Measurements from ENCODE around the gene LOXL3.
A peak's percentile ranks its signal among the peaks of the same experiment; 100 is the strongest.
"Not testable (repeated sequence)": the region's sequence is repeated elsewhere in the genome, so short reads cannot be mapped to it uniquely, and the experiment has no call there.

The LOXL3 gene

DNA sequence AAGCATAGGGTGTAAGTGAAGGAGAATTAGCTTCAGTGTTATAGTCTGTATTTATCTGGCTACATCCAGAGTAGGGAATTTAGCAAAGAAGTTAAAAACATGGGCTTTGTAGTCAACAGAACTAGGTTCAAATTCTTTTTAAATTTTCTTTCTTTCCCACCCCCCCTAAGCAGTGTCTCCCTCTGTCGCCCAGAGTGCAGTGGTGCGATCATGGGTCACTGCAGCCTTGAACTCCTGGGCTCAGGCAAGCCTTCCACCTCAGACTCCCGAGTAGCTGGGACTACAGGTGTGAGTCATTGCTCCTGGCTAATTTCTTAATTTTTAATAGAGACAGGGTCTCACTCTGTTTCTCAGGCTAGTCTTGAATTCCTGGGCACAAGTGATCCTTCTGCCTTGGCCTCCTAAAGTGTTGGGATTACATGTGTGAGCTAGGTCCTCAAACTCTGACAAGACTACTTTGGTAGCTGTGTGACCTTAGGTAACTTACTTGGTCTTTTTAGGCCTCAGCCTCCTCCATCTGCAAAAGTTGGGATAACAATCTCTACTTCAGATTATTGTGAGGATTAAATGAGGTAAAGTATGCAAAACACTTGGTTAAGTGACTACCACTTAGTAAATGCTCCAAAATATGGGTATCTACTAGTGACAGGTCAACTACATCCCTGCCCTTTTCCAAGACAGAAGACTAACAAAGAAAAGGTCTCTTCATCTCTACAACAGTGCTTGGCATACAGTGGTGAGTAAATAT lies 18.6 kb upstream of the LOXL3 start:
- no peak for DNase-seq

DNA sequence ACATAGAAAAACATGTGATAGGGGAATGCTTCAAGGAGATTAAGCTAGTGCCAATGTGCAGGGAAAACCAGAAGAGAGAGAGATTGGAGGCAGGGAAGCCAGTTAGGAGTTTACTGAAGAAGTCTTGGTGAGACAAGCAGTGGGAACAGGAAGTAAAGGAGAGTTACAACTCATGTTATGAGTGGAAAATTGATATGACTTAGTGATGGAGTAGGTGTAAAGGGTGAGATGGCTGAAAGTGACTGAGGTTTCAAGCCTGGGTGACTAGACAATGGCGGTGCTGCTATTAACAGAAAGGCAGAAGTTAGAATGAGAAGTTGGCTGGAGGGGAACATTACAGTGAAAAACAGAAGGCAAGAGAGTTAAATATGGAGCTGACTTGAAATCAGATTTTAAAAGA lies 17.3 kb upstream of the LOXL3 start:
- DNase-seq: no peak

DNA sequence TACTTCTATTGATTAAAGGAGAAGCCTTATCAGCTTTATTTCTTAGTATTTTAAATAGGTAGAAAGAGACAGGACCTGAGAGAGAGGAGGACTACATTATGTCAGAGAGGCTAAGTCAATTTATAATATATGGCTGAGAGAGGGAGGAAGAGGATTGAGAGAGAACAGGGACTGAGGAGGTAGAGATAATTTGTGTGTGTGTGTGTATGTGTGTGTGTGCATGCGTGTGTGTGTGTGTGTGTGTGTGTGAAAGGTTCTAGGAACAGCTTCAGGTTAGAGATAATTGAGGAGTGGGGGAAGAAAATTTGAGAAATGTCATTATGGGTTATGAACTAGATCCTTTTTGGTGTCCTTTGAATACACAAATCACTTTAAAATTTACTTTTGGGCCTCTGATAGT lies 15.9 kb upstream of the LOXL3 start:
- no peak for DNase-seq

DNA sequence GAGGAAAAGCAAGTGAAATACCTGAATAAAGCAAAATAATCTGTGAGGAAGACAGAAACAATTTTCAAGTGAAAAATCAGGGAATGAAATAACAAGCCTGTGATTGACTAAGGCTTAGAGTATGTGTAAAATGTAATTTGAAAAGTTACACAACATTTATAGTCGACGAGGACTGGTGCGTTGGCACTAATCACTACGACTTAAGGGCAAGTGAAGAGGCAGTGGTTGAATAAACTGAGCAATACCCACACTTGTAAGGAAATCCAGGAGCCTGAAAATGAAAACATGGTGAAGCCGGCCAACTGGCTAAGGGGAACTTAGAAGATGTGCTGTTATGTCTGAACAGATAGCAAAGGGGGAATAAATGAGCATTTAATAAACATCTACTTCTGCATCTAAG lies 14.1 kb upstream of the LOXL3 start:
- DNase-seq: no peak

DNA sequence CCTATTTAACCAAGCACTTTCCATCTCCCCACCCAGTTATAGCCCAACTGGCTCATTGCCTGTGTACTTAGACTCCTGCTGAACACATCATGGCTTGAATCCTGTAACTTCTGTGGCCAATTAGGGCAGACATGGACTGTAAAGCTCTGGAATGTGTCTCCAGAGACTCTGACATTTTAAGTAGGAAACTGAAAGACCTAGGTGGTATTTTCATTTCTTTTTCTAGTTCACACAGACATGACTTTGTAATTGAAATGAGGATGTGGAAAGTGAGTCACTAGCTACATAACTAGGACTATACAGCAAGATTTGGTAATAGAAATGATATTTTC lies 13.0 kb upstream of the LOXL3 start:
- DNase-seq: no peak

DNA sequence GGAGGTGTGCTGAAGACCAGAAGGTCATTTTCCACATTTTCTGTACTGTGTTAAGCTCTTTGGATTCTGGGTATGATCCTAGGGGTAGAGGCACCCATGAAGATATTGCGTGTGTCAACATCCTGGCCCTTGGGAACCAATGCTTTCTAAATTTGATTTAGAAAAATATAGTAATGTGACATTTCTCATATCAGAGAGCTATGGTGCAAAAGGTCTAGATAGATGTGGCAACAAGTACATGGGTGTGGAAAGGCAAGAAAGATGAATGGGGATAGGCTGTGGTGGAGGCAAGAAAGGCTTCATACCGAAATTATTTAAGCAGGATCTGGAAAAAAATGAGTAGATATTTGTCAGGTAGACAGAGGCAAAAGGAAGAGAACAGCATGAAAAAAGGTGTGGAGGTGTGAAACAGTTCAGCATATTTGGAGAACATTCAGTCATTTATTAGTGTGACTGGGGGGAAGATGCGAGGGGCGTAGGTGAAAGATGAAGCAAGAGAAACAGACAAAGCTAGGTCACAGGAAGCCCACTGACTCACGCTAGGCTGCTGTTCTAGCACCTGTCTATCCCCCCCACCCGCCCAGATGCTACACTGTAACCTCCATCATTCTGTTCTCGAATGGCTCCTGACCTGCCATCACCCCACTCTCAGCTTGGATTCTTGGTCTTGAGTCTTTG lies 12.5 kb upstream of the LOXL3 start:
- no peak for DNase-seq

DNA sequence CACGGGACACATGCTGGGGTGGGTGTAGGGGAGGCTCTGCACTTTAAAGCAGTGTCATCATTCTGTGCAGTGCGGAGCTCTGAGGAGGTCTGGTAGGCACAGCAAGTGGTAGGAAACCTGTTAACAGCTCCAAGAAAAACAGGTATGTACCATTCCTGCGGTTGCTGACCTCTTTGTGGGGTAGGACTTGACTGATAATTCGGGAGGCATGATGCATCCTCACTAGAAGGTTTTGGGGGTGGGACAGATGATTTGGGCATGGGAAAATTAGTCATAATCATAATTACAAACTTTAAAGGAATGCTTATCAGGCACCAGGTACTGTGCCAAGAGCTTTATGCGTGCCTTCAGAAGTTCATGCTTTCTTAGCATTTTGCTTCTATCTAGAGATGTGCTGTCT lies 10.5 kb upstream of the LOXL3 start:
- DNase-seq: no peak

DNA sequence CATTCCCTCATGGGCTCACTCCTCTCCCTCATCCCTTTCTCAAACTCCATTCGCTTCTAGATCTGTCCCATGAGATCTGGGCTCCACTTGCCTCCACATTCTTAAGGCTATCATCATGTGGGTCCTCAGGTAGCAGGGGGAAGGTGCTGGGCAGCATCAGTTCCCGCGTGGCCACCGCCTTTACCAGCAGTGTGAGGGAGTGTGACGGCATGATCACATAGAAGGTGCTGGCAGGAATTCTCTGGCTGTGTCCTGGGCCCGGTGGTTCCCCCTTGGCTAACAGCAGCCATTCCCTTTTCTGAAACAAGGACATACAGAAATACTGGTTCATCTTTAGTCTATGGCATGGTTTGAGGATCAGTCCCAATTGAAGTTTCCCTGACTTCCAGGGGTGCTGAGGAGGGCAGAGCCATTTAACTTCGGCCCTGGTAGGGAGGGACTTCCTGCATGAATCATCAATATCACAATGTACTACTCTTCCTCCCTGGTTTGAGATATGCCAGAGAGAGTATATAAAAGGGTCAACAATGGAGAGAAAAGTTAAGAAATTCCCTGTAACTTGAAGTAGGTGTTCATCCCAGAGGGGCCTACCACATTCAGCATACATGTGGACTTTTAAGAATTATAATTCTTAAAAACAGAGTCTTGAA lies 8.5 kb upstream of the LOXL3 start:
- no peak for DNase-seq

DNA sequence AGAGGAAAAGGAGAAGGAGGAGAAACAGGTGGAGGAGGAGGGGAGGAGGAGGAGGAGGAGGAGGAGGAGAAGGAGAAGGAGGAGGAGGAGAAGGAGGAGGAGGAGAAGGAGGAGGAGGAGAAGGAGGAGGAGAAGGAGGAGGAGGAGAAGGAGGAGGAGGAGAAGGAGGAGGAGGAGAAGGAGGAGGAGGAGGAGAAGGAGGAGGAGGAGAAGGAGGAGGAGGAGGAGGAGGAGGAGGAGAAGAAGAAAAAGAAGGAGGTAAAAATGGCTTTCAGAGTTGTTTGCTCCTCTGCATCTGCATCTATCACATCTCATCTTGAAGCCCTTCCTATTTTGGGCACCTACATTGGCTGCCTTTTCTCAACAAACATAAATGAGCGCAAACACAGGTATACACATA lies 7.3 kb upstream of the LOXL3 start:
- DNase-seq: not testable (repeated sequence)

DNA sequence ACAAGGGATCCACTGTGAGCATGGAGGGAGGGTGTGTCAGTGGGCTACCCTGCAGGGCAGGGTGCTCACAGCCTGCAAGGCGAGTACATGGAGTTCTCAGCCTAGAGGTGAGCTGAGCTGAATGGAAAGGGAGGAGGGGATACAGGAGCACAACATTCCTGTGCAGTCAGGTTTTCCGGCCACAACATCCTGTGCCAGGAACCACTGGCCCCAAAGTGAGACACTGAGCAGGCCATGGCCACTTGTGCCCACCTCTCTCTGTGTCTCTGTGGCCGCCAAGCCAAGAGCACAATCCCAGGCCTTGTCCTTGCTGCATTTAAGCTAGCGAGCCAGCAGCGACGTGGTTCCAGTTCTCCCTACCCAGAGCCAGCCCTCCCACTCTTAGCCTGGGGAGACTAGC lies 6.8 kb upstream of the LOXL3 start:
- no peak for DNase-seq

DNA sequence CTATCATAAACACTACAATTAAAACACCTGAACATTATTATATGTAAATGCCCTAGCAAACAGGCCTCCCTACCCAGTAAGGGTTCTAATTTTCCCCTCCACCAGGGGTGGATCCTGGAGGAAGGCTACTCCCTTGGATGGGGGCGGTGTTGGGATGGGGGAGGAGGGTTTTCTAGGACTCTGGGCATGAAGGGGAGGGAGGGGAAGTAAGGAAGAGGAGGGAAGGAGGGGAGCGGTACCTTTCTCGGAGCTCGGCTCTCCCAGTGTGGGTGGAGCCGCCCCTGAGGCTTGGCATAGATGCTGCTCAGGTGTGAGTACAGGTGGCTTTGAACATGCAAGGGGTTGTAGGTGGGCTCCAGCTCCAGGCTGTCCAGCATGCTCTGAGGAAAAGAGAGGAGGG lies 6.2 kb upstream of the LOXL3 start:
- DNase-seq: no peak

DNA sequence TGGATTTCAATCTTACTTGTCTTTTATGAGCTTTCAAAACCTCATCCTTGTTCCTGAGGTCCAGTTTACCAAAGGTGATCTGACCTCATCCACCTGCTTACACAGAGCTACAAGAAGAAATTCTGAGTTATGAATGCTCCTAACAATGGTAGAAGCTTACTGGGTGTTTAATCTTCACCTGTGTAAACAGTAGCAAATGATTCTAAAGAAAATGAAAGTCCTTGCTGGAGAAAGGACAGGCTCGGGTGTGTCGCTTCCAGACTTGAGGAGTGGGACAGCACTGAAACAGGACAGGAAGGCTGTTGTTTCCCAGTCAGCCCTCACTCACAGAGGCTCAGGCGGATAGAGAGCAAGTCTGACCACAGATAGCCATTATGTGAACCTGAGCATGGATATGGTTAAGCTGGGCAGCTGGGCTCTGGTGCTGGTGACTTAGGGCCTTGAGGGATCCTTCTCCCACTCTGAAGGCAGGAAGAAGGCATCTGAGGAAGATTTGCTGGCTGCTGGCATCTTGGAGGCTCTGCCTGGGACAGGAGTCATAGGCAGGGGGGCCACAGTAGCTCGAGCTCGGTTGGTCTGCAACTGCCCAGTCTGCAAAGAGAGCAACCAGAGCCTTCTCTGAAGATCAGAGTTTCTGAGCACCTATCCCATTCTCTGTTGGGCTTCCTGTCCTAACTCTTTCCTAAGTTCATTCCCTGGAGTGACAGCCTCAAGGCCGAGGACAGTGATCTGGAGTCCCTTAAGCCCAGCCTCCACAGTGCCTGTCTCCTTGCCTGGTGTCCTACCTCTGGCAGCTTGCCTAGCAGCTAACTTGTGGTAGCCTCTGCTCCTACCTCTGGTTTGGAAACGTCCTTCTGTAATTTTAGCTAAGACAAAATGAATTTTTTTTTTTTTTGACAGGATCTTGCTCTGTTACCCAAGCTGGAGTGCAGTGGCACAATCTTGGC lies 4.8 kb upstream of the LOXL3 start:
- no peak for DNase-seq

DNA sequence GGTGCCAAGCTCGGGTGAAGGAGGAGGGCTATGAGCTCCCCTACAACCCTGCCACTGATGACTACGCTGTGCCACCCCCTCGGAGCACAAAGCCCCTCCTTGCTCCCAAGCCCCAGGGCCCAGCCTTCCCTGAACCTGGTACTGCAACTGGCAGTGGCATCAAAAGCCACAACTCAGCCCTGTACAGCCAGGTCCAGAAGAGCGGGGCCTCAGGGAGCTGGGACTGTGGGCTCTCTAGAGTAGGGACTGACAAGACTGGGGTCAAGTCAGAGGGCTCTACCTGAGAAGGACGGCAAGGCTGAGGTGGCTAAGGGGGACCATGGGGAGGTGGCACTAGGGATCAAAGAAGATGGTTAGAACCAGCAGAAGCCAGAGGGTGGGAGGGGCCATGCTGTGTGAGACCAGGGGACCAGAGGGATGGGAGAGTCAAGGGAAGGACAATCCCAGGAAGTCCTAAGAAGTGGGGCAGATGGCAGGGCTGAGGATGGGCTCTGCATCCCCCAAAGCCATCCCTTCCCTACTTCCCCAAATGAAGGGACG lies 3.2 kb upstream of the LOXL3 start:
- DNase-seq: no peak

DNA sequence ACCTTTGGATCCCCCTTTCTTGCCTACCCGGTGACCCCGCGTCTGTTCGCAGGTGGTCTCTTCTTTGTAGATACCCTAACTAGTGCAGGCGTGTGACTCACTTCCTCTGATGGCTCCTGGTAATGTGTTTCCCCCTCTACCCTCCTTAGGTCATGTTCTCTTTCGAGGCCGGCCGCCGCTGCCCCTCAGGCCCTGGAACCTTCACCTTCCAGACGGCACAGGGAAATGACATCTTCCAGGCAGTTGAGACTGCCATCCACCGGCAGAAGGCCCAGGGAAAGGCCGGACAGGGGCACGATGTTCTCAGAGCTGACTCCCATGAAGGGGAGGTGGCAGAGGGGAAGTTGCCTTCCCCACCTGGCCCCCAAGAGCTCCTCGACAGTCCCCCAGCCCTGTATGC lies 2.4 kb upstream of the LOXL3 start:
- no peak for DNase-seq

DNA sequence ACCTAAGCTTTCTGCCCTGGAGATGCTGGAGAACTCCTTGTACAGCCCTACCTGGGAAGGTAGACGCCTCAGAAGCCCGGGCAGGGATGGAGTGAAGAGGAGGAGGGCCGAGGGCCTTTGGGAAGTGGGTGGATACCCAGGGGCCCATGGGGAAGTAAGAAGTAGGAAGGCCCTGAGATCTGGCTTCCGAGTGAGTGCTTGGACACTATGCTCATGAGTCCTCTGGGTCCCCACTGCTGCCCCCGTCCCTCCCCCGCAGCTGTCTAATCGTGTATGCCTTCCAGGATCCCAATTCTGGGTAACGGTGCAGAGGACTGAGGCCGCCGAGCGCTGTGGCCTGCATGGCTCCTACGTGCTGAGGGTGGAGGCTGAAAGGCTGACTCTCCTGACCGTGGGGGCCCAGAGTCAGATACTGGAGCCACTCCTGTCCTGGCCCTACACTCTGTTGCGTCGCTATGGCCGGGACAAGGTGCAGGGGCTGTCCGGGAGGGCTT lies 1.9 kb upstream of the LOXL3 start:
- no peak for DNase-seq

DNA sequence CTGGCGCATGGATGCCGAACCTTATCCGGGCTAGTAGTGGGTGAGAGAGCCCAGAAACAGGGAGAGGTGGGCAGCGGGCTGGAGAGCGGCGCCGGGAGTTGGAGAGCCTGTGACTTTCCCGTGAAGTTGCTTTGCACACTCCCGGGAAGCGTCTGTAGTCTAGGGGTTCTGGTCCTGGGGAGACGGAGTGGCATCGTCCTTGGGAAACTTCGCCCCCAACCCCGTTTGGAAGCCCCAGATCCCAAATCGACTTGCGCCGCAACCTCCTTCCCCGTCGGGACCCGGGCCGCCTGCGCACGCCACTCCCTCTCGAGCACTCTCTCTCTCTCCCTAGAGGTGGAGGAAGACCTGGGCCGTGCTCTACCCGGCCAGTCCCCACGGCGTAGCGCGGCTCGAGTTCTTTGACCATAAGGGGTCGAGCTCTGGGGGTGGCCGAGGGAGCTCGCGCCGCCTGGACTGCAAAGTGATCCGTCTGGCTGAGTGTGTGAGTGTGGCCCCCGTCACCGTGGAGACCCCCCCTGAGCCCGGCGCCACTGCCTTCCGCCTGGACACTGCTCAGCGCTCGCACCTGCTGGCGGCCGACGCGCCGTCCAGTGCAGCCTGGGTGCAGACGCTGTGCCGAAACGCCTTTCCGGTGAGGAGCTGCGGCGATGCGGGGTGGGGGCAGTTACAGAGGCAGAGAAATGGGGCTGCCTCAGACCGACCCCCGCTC lies 1.2 kb upstream of the LOXL3 start:
- peak; percentile 61 for DNase-seq

DNA sequence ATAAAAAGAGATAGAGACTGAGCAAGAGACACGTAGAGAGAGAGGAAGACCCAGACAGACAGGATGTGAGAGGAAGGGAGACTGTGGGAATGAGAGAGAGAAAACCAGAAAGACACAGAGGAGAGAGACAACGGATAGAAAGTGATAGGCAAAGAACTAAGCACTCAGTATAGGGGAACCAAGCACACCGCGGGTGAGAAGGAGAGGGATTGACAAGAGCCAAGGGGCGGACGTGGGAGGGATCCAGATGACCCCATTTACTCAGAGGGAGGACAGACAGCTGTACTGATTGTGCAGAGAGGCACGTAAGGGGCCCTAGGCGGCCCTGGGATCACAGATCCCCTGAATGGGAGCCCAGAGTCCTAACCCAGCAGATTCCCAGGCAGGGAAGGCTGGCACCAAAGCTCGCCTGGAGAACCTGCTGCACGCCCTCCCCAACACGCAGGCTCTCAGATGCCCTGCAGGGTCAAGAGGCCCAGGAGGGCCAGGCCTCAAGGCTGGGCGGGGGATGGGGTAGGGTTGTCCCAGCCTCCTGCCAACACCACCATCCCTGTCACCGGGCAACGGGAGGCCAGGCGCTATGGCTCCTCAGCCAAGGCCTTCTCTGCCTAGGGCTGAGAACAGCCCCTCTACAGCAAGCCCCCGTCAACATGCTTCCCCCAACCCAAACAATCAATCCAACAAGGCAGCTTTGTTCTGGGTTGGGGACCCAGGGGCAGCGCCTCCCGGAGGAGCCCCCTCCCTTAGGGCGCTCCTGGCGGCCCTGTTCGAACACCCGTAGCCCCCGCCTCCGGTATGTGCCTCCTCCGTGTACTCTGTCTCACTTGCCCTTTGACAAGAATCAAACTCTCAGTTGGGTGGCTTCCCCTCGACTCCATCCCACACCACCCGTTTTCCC lies 579 bp downstream of the LOXL3 start:
- no peak for DNase-seq

DNA sequence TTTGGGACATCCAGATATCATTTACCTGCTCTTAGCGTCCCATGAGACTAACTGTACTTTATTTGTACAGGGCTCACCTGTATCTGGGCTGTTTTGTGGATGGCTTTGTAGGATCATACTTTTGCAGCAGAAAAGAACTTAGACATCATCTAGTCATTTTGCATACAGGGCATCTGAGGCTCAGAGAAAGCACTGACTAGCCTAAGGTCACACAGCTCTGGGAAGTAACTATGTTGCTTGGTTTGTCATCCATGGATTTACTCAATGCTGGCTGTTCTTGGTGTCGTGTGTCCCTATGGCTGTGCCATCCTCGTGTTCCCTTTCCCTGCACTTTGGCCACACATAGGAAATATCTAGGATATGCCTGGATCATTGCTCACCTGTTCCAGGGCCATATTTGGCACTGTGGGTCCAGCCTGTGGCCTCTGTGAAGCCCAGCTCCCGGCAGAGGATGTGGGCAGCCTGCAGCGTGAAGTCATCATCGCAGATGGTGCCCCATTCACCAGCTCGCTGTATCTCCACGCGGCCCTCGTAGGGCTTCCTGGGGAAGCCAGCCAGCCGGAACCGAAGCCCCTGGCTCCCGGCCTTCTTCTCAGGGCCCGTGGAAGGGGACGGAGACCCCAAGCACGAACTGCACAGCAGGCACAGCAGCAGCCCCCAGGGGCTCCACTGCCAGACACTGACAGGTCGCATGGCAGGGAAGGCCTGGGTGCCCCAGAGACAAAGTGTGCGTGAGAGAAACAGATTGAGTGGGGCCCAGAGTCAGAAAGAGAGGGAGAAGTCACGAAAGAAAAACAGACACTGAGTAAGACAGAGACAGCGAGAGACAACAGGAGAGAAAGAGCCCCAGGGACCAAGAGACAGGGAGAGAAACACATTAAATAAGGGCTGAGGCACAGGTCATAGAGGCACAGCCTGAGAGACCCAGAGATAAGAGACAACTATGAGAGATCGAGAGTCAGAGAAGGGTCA lies 1.5 kb downstream of the LOXL3 start:
- no peak for DNase-seq

DNA sequence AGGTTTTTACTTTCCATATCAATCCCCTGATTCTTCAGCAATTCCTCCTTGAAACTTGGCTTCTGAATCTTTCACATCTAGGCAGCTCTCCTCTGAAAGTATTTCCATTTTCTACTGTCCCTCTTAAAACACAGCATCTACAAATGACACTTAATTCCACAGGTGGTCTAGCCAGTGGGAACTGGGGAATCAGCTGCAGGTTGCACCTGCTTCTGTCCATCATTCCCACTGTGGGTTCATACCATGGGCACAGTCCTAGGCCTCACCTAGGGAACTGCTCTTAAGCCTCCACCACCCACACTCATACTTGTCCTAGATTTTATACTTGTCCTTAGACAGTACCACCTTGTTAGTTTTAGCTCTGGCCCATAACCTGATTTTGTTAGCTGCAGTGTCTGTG lies 2.2 kb downstream of the LOXL3 start:
- DNase-seq: no peak

DNA sequence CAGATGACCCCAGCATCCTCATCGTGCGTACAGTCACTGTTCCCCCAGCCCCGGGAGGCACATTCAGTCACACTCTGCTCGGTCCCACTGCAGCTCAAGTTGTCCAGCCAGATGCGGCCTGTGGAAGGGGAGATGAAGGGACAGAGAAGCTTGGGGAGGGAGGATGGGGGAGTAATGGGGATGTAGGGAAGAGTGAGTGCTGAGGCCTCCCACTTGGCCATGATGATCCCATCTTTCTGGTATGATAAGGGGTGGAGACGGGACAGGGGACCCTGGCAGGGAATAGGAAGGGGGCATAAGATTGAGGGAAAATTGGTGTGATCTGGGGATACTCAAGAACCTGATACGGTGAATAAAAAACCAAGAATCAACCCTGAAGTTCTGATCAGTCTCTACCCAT lies 3.5 kb downstream of the LOXL3 start:
- DNase-seq: no peak

Data from CD4-positive, alpha-beta T cell treated with Interleukin-6 for 4 hours (primary cell).